GM19455 (cell line): ENCODE data around the gene ADAMTS8.
A peak's percentile ranks its signal among the peaks of the same experiment; 100 is the strongest.
"Not testable (repeated sequence)": the region's sequence is repeated elsewhere in the genome, so short reads cannot be mapped to it uniquely, and the experiment has no call there.

Experiments
- ATAC-seq: cut with Tn5 transposase; IDR thresholded peaks from one replicate; pipeline ENCODE4 v1.9.1; 2021; ENCODE audit not compliant: unreplicated experiment

The ADAMTS8 gene

DNA sequence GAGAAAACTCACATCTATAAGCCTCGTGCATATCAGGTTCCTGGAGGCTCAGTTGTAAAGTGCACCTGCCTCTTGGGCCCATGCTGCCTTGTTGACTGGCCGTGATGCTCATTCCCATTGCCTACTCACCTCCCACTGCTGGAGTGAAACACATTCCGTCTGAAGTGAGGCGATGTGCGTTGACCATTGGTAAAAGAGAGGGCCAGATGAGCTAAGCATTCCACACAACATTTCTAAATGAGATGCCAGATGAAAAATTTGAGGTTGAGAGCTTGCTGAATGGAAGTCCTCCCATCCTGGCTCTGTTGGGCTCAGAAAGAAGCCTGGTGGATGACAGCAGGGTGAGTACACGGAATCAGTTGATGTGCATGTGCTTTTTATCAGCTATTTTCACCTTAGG is 11.5 kb upstream of the ADAMTS8 start:
- ATAC-seq, result no peak

DNA sequence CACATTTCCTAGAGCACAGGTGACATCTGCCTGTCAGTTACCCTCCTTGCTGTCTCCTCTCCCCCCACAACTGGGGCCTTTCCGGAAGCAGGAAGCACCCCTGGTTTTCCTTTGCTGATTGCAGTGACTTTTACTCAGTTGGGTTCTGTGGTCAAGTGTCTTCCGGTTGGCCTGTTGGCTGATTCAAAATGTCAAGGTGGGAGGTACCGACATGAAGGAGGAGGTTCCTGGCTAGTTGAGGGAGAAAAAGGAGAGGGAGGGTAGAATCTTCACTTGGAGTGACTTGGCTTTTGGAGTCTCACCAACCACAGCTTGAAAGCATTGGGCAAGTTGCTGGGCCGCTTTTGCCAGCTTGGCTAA is 10.7 kb upstream of the ADAMTS8 start:
- ATAC-seq, result no peak

DNA sequence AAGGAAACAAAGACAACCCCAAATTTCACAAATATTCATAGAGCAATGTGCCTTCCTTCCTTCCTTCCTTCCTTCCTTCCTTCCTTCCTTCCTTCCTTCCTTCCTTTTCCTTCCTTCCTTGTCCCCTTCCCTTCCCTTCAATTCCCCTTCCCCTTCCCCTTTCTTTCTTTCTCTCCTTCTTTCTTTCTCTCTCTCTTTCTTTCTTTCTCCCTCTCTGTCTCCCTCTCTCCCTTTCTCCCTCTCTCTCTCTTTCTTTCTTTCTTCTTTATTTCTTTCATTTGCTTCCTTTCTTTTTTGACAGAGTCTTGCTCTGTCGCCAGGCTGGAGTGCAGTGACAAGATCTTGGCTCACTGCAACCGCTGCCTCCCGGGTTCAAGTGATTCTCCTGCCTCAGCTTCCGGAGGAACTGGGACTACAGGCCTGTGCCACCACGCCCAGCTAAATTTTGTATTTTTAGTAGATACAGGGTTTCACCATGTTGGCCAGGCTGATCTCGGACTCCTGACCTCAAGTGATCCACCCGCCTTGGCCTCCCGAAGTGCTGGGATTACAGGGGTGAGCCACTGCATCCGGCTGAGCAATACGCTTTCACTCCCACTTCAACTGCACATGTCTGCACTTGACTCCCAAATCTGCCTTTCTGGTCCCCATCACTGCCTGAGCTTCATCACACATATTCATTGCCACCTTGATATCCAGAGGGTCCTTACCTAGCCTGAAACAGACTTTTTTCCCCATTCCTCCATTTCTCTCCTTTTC is 10.2 kb upstream of the ADAMTS8 start:
- ATAC-seq, result not testable (repeated sequence)

DNA sequence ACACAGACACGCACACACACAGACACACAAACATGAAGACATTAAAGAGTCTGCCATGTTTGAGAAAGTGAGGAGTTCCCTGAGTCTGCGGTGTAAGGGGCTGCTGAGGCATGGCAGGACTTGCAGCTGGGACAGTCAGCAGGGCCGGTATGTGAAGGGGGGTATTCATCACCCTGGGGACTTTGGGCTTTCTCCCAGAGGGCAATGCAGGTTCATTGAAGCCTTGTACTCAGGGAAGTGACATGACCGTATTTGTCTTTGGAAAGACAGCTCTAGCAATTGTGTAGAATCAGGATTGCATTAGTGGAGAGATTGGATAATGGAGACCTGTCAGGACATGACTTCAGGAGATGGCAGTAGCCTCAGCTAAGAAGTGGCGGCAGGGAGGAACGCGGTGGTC is 9.4 kb upstream of the ADAMTS8 start:
- no peak for ATAC-seq

DNA sequence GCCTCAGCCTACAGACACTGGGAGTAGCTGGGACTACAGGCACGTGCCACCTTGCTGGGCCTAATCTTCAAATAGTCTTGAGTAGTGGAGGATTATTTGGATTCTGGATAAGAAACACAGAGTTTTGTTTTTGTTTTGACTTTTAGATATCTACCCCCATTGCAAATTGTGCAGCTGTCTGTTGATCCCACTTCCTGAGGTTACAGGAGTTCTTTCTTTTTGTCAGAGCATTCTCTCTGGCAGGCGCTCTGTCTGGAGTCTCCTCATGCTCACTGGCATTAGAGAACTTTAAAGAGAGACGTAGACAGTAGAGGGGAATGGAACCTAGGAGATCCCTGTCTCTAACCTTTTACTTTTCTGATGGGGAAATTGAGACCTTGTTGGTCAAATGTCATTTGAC is 7.8 kb upstream of the ADAMTS8 start:
- ATAC-seq, result no peak

DNA sequence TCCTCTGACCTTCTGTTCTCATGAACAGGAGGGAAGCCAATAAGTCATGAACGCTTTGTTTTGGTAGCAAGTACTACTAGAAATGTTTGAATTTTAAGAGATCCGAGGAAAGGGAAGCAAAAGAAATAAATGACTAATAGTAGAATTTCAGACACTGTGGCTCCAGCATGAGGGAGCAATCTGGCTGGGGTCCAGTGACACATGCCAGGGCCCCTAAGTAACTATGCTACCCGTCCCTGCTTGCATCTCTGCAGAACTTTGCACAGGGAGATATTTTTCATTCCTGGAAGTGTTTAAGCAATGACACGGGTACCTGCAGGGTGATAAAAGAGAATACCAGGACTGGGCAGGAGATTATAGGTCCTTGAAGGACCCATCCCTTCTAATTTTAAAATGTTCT is 7.3 kb upstream of the ADAMTS8 start:
- ATAC-seq, result no peak

DNA sequence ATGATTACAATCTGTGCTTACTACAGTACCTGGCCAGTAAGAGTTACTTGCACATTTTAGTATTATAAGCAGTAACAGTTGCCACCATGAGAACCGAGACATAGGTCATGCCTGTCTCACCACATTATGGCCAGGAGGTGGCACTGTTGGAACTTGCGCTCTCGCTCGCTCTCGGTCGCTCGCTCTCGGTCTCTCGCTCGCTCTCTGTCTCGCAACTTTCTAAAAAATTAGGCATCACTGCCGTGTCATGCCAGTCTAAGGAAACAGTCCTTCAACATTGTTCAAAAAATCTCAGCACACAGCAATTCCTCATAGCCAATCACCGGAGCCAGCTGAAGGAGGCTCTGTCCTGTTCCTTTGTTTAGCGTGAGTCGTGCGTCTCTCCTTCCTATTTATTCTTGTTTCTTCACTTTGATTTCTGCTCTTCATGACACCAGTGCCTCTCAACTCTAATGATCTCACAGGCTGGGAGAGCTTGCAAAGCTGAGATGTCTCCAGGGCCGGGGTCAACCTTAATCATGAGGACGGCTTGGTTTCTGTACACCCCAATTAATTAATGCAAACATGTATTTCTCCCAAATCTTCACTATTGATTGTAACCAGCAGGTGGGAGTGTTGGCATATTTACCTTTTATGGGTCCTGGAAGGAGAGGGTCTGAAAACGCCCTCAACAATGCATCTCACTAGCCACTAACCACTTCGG is 6.3 kb upstream of the ADAMTS8 start:
- ATAC-seq, result peak; percentile 88

DNA sequence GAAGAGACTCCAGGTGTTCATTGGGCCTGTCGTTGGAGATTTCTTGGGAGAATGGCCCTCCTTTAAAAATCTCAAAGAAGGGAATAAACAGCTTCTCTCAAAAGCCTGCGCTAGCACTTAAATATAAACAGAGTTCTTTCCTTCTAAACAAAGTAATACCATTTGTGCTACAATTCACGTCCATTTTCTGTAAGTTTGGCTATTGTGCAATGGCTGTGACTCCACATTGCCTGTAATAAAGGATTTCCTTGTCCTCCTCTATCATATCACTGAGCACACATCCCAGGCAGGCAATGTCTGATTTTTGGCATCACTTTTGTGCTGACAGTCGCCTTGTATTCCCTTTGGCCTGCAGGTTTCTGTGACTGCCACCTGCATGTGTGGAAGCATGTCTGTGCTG is 4.9 kb upstream of the ADAMTS8 start:
- no peak for ATAC-seq

DNA sequence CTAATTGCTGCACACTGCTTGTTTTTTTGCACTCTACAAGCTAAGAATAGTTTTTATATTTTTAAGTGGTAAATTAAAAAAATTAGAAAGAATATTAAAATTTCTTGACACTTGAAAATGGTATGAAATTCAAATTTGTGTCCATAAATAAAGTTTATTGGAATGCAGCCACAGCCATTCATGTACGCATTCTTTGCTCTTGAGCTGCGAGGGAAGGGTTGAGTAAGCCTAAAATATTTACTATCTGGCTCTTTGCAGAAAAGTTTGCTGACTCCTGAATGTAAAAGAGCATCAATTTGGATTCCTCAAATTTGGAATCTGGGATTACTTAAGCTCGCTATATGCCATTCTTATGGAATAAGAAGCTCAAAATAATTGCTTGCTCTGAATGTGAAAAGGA is 3.4 kb upstream of the ADAMTS8 start:
- ATAC-seq, result no peak

DNA sequence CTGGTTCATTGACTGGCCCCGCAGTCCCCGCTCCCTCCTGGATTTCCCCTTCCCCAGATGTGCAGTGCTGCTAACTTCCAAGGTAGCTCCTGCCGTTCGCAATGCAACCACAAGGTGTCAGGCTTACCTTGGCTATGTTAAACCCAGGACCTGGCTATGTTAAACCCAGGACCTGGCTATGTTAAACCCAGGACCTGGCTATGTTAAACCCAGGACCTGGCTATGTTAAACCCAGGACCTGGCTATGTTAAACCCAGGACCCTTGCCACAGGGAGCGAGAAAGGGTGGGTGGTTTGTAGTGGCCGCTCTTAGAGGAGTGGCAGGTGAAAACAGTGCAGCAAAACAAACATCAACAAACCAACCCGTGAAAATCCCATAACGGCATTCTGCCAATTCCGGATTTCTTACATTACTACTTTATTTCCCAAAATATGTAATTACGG is 2.9 kb upstream of the ADAMTS8 start:
- ATAC-seq, result peak; percentile 41

DNA sequence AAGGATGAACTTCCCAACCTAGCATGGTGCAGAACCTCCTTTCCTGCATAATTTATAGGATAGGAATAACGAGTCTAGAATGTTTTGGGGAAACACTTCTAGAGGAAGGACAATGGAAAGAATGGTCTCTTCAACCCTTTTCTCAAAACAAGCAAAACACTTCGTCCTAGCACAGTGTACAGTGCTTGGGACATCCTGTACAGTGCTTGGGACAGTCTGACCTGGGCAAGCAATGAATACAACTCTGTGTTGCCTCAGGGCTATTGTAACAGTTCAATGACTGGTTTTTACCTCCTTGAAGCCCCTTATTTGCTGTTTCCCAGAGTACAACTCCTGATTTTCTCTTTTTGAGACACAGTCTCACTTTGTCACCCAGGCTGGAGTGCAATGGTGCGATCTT is 1.6 kb upstream of the ADAMTS8 start:
- no peak for ATAC-seq

DNA sequence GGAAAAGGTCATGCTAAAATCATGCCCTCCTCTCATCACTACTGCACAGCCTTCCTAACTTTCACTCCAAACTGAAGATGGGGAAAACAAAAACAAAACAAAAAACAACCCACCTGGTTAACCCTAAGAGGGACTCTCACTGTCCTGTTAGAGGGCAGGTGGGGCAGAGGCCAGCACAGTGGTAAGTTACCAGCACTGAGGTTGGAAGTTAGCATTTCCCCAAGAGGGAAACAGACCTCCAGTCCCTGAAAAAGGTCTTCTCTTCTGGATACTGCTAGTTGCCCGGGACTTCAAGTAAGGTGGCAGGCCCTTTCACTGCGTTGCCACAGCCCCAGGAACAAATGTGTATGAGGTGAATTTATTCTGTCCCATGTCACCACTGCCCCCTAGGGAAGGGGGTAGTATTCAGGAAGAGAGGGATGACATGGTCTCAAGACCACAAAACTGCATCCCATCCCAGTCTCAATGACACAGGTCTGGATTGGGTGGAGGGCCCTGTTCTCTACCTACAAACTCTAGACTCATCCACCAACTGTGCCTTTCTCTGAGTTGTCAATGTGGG is 792 bp upstream of the ADAMTS8 start:
- ATAC-seq, result no peak

DNA sequence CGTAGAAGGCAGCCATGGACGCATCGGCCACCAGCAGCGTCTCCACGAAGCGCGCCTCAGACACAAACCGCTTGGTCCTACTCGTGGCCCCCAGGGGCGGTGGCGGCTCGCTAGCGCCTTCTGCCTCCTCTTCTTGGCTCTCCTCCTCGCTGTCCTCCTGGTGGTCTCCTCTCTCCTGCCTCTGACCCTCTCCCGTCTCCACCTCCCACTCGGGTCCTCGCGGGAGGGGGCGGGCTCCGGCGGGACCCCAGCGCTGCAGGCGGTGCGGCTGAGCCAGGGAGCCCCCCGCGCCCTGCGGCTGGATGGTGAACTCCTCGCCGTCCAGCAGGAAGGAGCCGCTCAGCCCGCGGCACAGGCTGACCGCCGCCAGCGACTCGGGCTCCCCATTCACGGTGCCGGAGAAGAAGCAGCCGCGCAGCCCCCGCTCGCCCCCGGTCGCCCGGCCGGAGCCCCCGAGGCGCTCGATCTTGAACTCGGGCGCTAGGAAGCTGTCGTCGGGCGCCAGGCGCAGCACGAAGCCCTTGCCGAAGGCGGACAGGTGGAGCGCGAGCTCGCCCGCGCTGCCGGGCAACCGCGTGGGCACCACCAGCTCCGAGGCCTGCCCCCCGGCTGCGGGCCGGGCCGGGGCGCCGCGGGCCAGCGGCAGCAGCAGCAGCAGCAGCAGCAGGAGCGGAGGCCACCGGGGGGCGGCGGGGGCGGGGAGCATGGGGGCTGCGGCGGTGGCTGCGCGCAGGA is 661 bp downstream of the ADAMTS8 start:
- no peak for ATAC-seq

DNA sequence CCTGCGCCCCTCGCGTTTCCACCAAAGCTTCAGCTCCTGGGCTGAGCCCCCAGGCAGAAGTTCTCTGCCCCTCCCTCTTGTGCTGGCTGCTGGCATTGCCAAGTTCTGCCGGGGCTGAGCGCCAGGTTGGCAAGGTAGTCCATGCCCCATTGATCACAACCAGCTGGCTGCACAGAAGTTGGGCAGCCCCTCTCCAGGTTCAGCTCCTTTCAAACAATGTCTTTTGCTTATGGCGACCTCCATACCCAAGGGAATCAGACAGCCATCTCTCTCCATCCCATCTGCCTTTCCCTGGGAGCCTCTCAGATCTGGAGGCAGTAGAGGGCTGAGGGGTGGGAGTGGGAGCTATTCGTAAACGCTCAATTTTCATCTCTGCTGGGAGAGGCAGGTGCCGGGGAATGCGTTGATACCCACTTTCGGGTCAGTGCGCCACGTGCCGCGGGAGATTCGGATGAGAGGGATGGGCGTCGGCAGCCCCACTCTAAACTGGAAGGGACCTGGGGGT is 1.5 kb downstream of the ADAMTS8 start:
- ATAC-seq, result no peak

DNA sequence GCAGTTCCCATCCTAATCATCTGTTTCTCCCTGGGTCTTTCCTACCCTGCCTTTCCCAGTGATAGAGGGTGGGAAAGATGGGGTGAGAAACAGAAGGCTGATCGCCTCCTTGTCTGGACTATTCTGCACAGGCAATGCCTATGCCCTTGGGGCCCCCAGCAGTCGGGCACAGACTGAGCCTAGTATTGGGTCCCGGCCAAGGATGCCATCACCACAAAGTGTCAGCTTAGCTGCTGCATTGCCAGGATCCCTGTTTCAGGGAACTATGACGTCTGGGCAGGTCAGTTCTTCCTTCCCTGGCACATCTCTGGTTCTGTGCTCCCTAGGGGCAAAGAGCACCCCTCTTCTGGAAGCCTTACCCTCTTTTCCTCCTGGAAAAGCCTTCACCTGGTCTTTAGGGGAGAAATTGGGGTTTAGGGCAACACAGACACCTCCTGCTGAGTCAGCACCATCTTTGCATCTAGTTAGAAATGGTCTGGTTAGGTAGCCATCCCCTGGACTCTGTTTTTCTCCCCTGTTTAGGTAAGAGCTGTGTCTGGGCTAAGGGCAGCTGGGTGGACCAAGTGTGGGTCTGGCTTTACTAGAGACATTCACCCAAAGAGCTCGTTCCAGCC is 2.1 kb downstream of the ADAMTS8 start:
- ATAC-seq, result no peak

DNA sequence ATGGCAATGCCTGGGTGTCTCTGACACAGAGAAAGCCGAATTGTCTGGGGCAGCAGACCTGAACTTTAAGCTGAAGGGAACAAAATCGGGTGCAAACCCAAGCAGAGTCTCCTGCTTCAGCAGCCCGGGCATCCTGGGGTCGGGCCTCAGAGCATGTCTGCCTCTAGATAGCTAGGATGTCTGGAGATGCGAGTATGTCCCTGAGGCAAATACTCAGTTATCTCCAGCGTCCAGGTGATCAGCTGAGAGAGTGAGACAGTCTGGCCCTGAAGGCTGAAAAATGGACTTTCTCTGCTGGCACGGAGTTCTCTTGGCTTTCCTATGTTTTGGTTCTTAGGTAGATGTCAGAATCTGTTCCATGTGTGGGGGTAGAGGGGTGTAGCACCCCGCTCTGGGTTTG is 3.3 kb downstream of the ADAMTS8 start:
- ATAC-seq, result no peak

DNA sequence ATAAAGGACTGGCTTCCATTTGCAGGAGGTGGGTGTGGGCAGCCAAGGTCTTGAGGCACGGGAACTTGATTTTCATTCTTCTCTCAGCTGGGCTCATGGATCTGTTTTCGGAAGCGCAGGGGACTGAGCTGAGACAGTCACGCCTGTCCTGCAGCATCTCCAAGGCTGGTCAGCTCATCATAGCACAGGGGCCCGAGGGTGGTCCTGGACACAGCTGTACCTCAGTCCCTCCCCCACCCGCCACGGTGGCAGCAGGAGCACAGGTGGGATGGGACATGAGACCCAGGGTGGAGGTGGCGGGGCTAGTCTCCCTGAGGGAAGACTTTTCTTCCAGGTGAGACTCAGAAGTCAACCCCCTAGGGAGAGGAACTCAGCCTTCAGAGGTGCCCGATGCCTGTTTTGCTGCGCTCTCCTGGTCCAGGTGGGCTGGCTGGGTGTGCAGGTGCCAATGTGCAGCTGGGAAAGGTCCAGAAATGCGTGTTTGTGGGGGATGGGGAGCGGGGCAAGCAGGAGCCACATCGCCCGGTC is 3.7 kb downstream of the ADAMTS8 start:
- ATAC-seq, result no peak

DNA sequence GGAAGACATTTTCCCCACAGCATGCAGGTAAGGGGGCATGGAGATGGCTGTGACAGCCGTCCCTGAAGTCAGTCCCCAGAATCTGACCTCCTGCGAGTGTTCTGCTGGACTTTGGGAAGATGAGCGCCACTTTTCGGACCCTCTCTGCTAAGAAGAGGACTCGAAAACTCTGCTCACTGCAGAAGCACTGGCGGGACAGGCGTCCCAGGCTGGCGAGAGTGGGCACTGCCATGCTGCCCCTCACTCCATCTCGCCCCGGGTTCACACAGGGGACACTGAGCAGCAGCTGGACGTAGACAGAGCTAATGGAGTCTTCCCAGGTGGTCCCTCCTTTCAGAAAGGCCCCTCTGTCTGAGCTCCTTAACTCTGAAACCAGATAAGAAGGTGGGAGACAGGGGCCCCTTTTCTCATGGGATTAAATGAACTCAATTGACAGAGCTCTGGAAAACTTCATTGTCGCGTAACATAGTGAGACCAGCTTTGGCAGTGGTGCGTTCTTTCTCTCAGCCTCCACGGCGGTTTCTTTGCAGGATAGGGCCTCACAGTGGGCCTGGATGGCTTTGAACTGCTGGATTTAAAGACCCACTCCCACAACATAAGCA is 4.8 kb downstream of the ADAMTS8 start:
- no peak for ATAC-seq

DNA sequence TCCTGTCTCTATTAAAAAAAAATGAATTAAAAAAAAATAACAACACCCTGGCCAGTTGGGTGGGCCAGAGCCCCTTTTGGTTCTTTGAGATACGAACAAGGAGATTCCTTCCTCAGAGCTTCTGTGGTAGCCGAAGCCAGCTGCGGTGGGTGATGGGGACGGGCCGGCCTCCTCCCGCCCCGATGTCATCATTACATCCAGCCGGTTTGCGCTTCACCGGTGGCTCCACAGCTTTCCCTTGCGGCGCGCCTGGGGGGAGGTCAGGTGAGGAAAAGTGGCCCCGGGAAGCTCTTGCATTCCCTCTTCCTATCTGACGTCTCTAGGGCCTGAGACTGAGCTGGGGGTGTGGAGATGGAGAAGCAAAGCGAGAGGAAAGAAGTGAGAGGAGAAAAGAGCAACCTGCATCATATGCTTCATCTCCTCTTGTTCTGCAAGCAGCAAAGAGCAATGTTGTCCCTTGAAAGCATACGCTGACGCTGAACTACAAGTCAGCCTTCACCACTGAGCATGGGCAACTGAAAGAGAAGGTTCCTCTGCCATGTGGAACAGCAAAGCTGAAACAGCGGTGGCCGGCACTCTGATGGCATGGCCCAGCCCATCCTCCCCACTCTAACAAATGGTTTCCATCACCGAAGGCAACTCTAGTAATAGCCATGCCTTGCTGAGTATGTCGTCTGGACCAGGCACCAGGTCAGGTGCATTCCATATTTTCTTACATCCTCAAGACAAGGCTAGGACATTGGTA is 6.0 kb downstream of the ADAMTS8 start:
- no peak for ATAC-seq

DNA sequence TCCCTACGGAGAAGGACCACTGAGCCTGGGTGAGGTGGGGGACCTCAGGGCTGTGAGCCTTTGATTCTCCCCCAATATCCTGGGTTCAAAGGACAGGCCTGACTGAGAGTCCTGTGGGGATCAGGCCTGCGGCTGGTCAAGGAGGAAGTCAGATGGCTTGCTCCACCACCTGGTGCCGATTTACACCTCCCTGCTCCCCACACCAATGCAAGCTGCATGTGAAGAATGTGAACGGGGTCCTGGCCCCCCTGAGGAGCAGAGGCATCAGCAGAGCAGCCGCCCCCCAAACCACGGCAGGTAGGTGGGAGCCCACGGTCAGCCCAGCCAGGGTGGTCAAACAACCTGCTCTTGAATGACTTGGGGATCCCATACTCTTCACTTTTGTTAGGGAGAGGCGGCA is 6.7 kb downstream of the ADAMTS8 start:
- no peak for ATAC-seq
